B cell (primary cell): ENCODE results near the gene TULP3.

Source experiments
- EZH2 ChIP-seq: IDR thresholded peaks from 2 replicates; pipeline ENCODE4 v1.6.1; 2012; ENCODE audit warnings: borderline replicate concordance, low read depth, mild to moderate bottlenecking, moderate library complexity, low read length; ENCODE audit not compliant: insufficient read depth, poor library complexity, severe bottlenecking
- TF ChIP-seq, protein P1 (sequence below): fragments of 200-600 bp; IDR thresholded peaks from one replicate; pipeline ENCODE4 v1.8.0; 2022; ENCODE audit warnings: antibody characterized with exemption, mild to moderate bottlenecking

DNA sequence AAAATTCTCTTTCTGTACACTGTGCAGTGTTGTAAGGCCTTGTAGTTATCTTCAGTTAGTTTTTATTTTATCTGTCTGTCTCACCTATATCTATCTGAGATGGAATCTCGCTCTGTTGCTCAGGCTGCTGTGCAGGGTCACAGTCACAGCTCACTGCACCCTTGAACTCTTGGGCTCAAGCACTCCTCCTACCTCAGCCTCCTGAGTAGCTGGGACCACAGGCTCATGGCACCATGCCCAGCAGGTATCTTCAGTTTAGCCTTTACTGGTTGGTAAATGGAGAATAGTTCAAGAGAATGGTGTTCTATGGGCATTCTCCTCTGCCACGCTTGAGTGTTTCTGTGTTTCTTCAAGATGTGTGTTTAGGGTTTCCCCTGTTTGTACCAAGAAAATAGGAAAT lies 13.6 kb downstream of the TULP3 start:
- TF ChIP-seq, protein P1, sequence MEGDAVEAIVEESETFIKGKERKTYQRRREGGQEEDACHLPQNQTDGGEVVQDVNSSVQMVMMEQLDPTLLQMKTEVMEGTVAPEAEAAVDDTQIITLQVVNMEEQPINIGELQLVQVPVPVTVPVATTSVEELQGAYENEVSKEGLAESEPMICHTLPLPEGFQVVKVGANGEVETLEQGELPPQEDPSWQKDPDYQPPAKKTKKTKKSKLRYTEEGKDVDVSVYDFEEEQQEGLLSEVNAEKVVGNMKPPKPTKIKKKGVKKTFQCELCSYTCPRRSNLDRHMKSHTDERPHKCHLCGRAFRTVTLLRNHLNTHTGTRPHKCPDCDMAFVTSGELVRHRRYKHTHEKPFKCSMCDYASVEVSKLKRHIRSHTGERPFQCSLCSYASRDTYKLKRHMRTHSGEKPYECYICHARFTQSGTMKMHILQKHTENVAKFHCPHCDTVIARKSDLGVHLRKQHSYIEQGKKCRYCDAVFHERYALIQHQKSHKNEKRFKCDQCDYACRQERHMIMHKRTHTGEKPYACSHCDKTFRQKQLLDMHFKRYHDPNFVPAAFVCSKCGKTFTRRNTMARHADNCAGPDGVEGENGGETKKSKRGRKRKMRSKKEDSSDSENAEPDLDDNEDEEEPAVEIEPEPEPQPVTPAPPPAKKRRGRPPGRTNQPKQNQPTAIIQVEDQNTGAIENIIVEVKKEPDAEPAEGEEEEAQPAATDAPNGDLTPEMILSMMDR: no peak
- no peak for TF ChIP-seq EZH2
